CD4-positive, CD25-positive, alpha-beta regulatory T cell (primary cell): Measurements from ENCODE around the gene OPN1MW. TPM values are rescaled to one million over a fixed set of nuclear protein-coding genes. Genes with fewer than 3 reads are reported as not detected.
"Not testable (repeated sequence)": the region's sequence is repeated elsewhere in the genome, so short reads cannot be mapped to it uniquely, and the experiment has no call there.

Experiments used
- ATAC-seq, 2 donors: fragments of 150-1000 bp; cut with Tn5 transposase; one replicate each; pipeline ENCODE4 v1.10.0; 2021; ENCODE audit warnings: low read depth in 2 of 2, moderate number of reproducible peaks in 2 of 2, moderate library complexity in 1 of 2
- DNase-seq, 3 donors: peaks; one replicate each; pipeline versions ENCODE4 v3.0.0 to v3.0.0-alpha.2; 2012 to 2022; ENCODE audit warnings: mixed read lengths in 1 of 3
- H3K27ac ChIP-seq: one replicate; pipeline ENCODE4 v1.7.0; 2013; ENCODE audit warnings: mild to moderate bottlenecking, low read length; ENCODE audit not compliant: insufficient read depth, poor library complexity, severe bottlenecking
- H3K27me3 ChIP-seq: one replicate; pipeline ENCODE4 v1.7.0; 2013; ENCODE audit warnings: low read length; ENCODE audit not compliant: control insufficient read depth, insufficient read depth
- H3K36me3 ChIP-seq: one replicate; pipeline ENCODE4 v1.7.0; 2013; ENCODE audit warnings: mild to moderate bottlenecking, low read length, moderate library complexity; ENCODE audit not compliant: control insufficient read depth, insufficient read depth
- H3K4me1 ChIP-seq: 2 replicates; pipeline ENCODE4 v1.7.0; 2013; ENCODE audit warnings: mild to moderate bottlenecking, low read length; ENCODE audit not compliant: insufficient read depth, control insufficient read depth, poor library complexity, severe bottlenecking
- H3K4me3 ChIP-seq: one replicate; pipeline ENCODE4 v1.7.0; 2013; ENCODE audit warnings: low read depth, mild to moderate bottlenecking, low read length, moderate library complexity
- H3K9me3 ChIP-seq, 2 experiments: 1 replicate in 1 of 2; 2 replicates in 1 of 2; pipeline ENCODE4 v1.7.0; 2013; ENCODE audit warnings: low read length in 2 of 2, mild to moderate bottlenecking in 1 of 2, moderate library complexity in 1 of 2; ENCODE audit not compliant: control insufficient read depth in 2 of 2
- H3K27ac Mint-ChIP-seq, 3 donors: one replicate each; pipeline ENCODE4 v1.8.0; 2020 to 2022; ENCODE audit warnings: mild to moderate bottlenecking in 3 of 3, mixed read lengths in 3 of 3, moderate library complexity in 2 of 3
- H3K27me3 Mint-ChIP-seq: one replicate; pipeline ENCODE4 v1.8.0; 2022; ENCODE audit warnings: mild to moderate bottlenecking, mixed read lengths
- H3K36me3 Mint-ChIP-seq: one replicate; pipeline ENCODE4 v1.8.0; 2020; ENCODE audit warnings: mixed read lengths
- H3K4me1 Mint-ChIP-seq, 4 donors: one replicate each; pipeline ENCODE4 v1.8.0; 2020 to 2022; ENCODE audit warnings: mixed read lengths in 4 of 4, mild to moderate bottlenecking in 1 of 4
- H3K4me3 Mint-ChIP-seq, 4 donors: one replicate each; pipeline ENCODE4 v1.8.0; 2020 to 2022; ENCODE audit warnings: mild to moderate bottlenecking in 4 of 4, mixed read lengths in 4 of 4, moderate library complexity in 3 of 4
- H3K9me3 Mint-ChIP-seq, 7 donors: one replicate each; pipeline ENCODE4 v1.8.0; 2020 to 2022; ENCODE audit warnings: mixed read lengths in 7 of 7, mild to moderate bottlenecking in 3 of 7, moderate library complexity in 2 of 7
- polyA plus RNA-seq, 4 donors: library from polyadenylated mRNA; unstranded; fragments of 300-500 nt; fragmentation: Illumina TruSeq; gene quantifications; one replicate each; pipeline ENCODE4 v1.2.3, GENCODE V29; 2021
- total RNA-seq: library from RNA; stranded (reverse); gene quantifications from one replicate; pipeline ENCODE4 v1.2.3, GENCODE V29; 2022

The OPN1MW gene
- total and polyA plus RNA-seq, 5 donors from 2014 or later: not detected

DNA sequence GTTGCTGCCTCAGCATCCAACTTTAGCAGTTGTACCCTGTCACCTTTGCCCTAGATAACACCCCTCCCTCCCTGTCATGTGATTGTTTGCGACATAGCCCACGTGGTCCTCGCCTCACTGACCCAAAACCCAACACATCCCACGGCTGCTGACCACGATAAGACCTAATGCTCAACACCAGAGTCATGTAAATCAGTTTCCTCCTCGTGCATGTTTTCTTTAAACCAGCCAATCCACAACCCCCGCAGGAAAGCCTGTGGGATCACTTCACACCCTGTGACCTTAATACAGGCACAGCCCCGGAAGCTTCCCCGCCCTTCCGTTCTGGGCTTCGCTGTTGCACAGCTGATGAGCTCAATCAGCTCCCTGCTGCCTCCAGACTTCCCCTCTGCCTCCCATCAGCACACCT lies 9.9 kb upstream of the OPN1MW start:
- H3K27ac Mint-ChIP-seq, H3K36me3 ChIP-seq, DNase-seq, H3K4me1 Mint-ChIP-seq, H3K27ac ChIP-seq, H3K4me3 ChIP-seq, H3K9me3 ChIP-seq, H3K27me3 Mint-ChIP-seq, H3K27me3 ChIP-seq, H3K36me3 Mint-ChIP-seq, H3K4me1 ChIP-seq, H3K4me3 Mint-ChIP-seq, H3K9me3 Mint-ChIP-seq: not testable (repeated sequence)
- peak; percentile 98 to 99 for ATAC-seq

DNA sequence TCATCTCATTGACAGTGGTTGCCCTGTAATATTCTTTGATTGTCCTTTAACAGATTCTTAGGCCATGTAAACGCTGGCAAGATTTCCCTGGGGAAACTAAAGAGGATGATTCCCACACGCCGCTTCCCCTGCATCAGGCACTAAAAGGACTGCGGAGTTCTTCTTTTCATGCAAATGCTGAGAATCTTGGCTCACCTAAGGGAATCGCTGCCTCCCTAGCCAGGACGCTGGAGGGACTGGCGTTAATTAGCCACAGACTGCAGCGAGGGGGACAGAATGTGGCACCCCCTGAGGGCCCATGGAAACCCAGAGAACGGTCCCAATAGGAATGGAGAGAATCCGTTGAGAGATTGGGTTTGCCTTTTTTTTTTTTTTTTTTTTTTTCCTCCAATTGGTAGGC lies 8.0 kb upstream of the OPN1MW start:
- H3K4me3 ChIP-seq, H3K36me3 Mint-ChIP-seq, H3K9me3 ChIP-seq, H3K27ac Mint-ChIP-seq, H3K27ac ChIP-seq, H3K36me3 ChIP-seq, DNase-seq, H3K27me3 Mint-ChIP-seq, H3K27me3 ChIP-seq, H3K9me3 Mint-ChIP-seq, ATAC-seq, H3K4me1 ChIP-seq, H3K4me1 Mint-ChIP-seq, H3K4me3 Mint-ChIP-seq: not testable (repeated sequence)

DNA sequence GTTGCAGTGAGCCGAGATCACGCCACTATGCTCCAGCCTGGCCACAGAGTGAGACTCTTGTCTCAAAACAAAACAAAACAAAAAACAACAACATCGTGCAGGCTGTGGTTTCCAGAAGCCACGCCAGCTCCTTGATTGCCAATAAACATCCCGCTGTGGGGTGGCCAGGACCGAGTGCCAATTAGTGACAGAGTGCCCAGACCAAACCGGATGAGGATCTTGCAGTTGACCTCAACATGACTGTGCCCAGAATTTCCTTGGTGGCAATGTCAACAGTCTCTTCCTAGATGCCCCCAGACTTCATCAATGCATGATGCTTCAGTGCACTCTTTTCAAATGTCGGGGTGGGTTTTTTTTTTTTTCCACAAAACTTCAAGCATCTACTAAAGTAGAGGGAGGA lies 1.4 kb downstream of the OPN1MW start:
- H3K4me3 ChIP-seq, H3K4me1 ChIP-seq, H3K9me3 ChIP-seq, H3K27ac Mint-ChIP-seq, H3K27me3 ChIP-seq, H3K36me3 ChIP-seq, H3K4me3 Mint-ChIP-seq, H3K9me3 Mint-ChIP-seq, H3K4me1 Mint-ChIP-seq, DNase-seq, H3K27ac ChIP-seq, H3K36me3 Mint-ChIP-seq, H3K27me3 Mint-ChIP-seq, ATAC-seq: not testable (repeated sequence)

DNA sequence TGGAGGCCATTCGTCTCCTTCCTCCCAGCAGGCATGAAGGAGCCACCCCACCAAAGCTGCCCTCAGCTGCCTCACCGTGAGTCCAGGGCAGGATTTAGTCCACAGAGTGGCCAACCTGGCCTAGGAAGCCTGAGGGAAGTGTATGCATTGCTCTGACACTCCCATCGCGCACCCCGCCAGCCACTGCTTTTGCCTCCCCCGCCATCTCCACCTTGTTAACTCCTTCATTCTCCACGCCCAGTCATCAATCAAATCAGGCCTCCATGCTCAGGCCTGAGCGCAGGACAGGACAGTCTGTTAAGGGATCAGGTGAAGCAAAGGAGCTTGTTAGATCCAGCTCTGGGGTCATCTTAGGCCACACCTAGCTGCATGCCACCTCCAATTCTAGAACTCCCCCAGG lies 10.4 kb downstream of the OPN1MW start:
- not testable (repeated sequence) for H3K4me1 Mint-ChIP-seq, H3K4me3 ChIP-seq, ATAC-seq, DNase-seq, H3K4me3 Mint-ChIP-seq, H3K9me3 ChIP-seq, H3K36me3 Mint-ChIP-seq, H3K27ac Mint-ChIP-seq, H3K4me1 ChIP-seq, H3K27ac ChIP-seq, H3K27me3 Mint-ChIP-seq, H3K36me3 ChIP-seq, H3K27me3 ChIP-seq, H3K9me3 Mint-ChIP-seq

DNA sequence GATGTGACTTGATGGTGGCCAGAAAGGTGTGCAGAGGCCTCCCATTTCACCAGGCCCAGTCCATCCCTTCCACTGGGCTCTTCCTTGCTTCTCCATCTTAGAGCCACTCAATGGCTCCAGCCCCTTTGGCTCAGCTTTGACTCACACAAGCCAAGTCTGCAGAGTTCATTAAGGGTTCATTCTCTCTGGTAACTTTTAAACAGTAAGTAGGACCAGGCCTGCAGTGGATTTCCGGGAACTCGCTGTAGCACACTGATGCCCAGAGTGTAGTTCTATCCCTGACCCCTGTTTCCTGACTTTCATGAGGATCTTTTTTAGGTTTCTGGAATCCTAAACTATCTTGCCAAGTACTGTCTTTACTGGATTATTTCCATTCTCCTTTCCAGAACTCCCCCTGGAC lies 11.9 kb downstream of the OPN1MW start:
- H3K27ac ChIP-seq, H3K36me3 Mint-ChIP-seq, H3K27ac Mint-ChIP-seq, H3K4me1 Mint-ChIP-seq, DNase-seq, H3K4me3 ChIP-seq, H3K9me3 Mint-ChIP-seq, H3K4me1 ChIP-seq, H3K36me3 ChIP-seq, H3K9me3 ChIP-seq, H3K27me3 Mint-ChIP-seq, H3K27me3 ChIP-seq, ATAC-seq, H3K4me3 Mint-ChIP-seq: not testable (repeated sequence)

DNA sequence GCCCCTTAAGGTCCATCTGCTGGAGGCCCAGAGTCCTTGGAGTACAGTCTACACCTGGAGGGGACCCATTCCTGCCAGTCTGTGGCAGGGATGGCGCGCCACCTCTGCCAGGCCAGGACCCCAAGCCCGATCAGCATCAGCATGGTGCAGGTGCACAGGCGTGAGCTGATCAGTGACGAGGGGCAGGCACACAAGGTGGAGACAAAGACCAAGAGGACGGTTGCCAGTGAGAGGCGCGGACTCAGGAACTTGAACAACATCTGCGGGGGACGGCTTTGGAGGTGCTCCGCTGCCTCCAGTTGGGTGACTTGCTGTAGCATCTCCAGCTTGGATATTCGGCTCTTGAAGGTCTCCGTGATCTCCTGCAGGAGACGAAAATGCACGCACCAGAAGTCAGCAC lies 14.1 kb downstream of the OPN1MW start:
- not testable (repeated sequence) for H3K4me1 ChIP-seq, H3K4me3 Mint-ChIP-seq, H3K4me3 ChIP-seq, H3K27ac ChIP-seq, H3K36me3 Mint-ChIP-seq, H3K27me3 Mint-ChIP-seq, H3K27me3 ChIP-seq, H3K9me3 Mint-ChIP-seq, H3K27ac Mint-ChIP-seq, H3K36me3 ChIP-seq, H3K9me3 ChIP-seq, DNase-seq, H3K4me1 Mint-ChIP-seq, ATAC-seq

DNA sequence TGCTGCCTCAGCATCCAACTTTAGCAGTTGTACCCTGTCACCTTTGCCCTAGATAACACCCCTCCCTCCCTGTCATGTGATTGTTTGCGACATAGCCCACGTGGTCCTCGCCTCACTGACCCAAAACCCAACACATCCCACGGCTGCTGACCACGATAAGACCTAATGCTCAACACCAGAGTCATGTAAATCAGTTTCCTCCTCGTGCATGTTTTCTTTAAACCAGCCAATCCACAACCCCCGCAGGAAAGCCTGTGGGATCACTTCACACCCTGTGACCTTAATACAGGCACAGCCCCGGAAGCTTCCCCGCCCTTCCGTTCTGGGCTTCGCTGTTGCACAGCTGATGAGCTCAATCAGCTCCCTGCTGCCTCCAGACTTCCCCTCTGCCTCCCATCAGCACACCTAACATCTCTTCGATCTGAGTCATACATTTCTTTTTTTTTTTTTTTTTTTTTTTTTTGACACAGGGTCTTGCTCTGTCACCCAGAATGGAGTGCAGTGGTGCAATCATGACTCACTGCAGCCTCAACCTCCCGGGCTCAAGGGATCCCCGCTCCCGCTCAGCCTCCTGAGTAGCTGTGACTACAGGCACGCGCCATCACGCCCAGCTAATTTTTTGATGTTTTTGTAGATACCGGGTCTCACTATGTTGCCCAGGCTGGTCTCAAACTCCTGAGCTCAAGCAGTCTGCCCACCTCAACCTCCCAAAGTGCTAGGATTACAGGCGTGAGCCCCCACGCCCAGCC lies 27.4 kb downstream of the OPN1MW start:
- H3K4me3 Mint-ChIP-seq: peak overlapping the region in 1 of 4 donors; percentile 76
- not testable (repeated sequence) for H3K4me1 ChIP-seq, H3K27ac Mint-ChIP-seq, DNase-seq, H3K27me3 ChIP-seq, H3K4me3 ChIP-seq, H3K4me1 Mint-ChIP-seq, H3K9me3 ChIP-seq, H3K27ac ChIP-seq, H3K27me3 Mint-ChIP-seq, H3K36me3 ChIP-seq, H3K9me3 Mint-ChIP-seq, H3K36me3 Mint-ChIP-seq
- peak; percentile 97 to 99 for ATAC-seq

DNA sequence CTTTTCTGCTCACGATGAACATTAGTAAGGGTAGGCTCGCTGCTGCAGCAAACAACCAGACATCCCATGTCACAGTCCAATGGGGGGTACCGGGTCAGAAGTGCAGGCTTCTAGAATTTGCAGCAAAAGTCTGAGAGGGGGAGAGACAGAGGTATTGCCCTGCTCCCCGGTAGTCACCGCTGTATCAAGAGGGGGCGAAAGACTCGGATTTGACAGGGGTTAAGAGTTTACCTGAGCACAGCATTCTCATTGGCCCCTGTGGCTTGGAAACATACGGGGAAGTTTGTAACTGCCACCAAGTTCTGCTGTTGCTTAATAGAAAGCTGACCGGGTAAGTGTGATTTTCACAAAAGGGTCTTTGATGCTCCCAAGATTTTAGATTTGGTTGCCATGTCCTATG lies 28.7 kb downstream of the OPN1MW start:
- not testable (repeated sequence) for H3K27me3 ChIP-seq, ATAC-seq, H3K27ac Mint-ChIP-seq, H3K36me3 Mint-ChIP-seq, H3K4me1 Mint-ChIP-seq, H3K4me3 ChIP-seq, H3K4me3 Mint-ChIP-seq, H3K27ac ChIP-seq, H3K9me3 ChIP-seq, H3K4me1 ChIP-seq, H3K9me3 Mint-ChIP-seq, H3K27me3 Mint-ChIP-seq, H3K36me3 ChIP-seq
- DNase-seq: peak in 1 of 3 donors; percentile 0
